Ishikawa (cell line): ENCODE measurements around the gene MAB21L1.

Source experiments
- CEBPB ChIP-seq: IDR thresholded peaks from 2 replicates; pipeline ENCODE4 v1.6.1; 2012
- CREB1 ChIP-seq: IDR thresholded peaks from 2 replicates; pipeline ENCODE4 v1.6.1; 2012; ENCODE audit warnings: low read depth
- EGR1 ChIP-seq: IDR thresholded peaks from 2 replicates; pipeline ENCODE4 v1.6.1; 2012
- EP300 ChIP-seq: IDR thresholded peaks from 2 replicates; pipeline ENCODE4 v1.6.1; 2012; ENCODE audit warnings: borderline replicate concordance
- FOXM1 ChIP-seq: IDR thresholded peaks from 2 replicates; pipeline ENCODE4 v1.6.1; 2012; ENCODE audit warnings: low read depth, borderline replicate concordance
- NFIC ChIP-seq: IDR thresholded peaks from 2 replicates; pipeline ENCODE4 v1.6.1; 2012
- RAD21 ChIP-seq: IDR thresholded peaks from 2 replicates; pipeline ENCODE4 v1.6.1; 2012; ENCODE audit warnings: low read depth
- TAF1 ChIP-seq: IDR thresholded peaks from 2 replicates; pipeline ENCODE4 v1.6.1; 2012; ENCODE audit warnings: low read depth, mild to moderate bottlenecking
- YY1 ChIP-seq: IDR thresholded peaks from 2 replicates; pipeline ENCODE4 v1.6.1; 2012; ENCODE audit warnings: low read depth
- TF ChIP-seq, protein P1 (sequence below): IDR thresholded peaks from 2 replicates; pipeline ENCODE4 v1.6.1; 2012
- TF ChIP-seq, protein P2 (sequence below): IDR thresholded peaks from 2 replicates; pipeline ENCODE4 v1.6.1; 2012; ENCODE audit warnings: low read depth, mild to moderate bottlenecking
- TF ChIP-seq, protein P3 (sequence below): IDR thresholded peaks from 2 replicates; pipeline ENCODE4 v1.6.1; 2012

DNA sequence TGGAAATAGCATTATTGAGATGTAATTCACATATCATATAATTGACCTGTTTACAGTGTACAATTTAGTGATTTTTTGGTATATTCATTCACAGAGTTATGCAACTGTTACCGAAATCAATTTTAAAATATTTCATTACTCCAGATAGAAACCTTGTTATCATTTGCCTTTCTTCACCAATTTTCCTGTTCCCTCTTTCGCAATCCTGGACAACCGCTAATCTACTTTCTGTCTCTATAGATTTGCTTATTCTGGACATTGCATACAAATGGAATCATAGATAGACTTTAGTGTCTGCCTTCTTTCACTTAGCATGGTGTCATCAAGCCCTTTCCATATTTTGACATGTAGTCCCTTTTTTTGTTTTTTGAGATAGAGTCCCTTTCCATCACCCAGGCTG, 19.2 kb downstream of the MAB21L1 start:
- no peak for TF ChIP-seq FOXM1
- no peak for TF ChIP-seq YY1
- TF ChIP-seq EGR1: no peak
- TF ChIP-seq CEBPB: 0 out of 2 replicates have a peak, but pooled peaks have one; percentile 15
- TF ChIP-seq, protein P1, sequence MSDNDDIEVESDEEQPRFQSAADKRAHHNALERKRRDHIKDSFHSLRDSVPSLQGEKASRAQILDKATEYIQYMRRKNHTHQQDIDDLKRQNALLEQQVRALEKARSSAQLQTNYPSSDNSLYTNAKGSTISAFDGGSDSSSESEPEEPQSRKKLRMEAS: no peak
- no peak for TF ChIP-seq RAD21
- no peak for TF ChIP-seq EP300
- no peak for TF ChIP-seq NFIC
- TF ChIP-seq, protein P2, sequence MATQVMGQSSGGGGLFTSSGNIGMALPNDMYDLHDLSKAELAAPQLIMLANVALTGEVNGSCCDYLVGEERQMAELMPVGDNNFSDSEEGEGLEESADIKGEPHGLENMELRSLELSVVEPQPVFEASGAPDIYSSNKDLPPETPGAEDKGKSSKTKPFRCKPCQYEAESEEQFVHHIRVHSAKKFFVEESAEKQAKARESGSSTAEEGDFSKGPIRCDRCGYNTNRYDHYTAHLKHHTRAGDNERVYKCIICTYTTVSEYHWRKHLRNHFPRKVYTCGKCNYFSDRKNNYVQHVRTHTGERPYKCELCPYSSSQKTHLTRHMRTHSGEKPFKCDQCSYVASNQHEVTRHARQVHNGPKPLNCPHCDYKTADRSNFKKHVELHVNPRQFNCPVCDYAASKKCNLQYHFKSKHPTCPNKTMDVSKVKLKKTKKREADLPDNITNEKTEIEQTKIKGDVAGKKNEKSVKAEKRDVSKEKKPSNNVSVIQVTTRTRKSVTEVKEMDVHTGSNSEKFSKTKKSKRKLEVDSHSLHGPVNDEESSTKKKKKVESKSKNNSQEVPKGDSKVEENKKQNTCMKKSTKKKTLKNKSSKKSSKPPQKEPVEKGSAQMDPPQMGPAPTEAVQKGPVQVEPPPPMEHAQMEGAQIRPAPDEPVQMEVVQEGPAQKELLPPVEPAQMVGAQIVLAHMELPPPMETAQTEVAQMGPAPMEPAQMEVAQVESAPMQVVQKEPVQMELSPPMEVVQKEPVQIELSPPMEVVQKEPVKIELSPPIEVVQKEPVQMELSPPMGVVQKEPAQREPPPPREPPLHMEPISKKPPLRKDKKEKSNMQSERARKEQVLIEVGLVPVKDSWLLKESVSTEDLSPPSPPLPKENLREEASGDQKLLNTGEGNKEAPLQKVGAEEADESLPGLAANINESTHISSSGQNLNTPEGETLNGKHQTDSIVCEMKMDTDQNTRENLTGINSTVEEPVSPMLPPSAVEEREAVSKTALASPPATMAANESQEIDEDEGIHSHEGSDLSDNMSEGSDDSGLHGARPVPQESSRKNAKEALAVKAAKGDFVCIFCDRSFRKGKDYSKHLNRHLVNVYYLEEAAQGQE: no peak
- TF ChIP-seq TAF1: no peak
- TF ChIP-seq, protein P3, sequence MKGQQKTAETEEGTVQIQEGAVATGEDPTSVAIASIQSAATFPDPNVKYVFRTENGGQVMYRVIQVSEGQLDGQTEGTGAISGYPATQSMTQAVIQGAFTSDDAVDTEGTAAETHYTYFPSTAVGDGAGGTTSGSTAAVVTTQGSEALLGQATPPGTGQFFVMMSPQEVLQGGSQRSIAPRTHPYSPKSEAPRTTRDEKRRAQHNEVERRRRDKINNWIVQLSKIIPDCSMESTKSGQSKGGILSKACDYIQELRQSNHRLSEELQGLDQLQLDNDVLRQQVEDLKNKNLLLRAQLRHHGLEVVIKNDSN: no peak
- no peak for TF ChIP-seq CREB1
